Testis (tissue), 2 donors: ENCODE data around the gene CAPRIN1.

Experiments used
- CTCF ChIP-seq, 3 experiments: fragments of 450-650 bp in 2 of 3; fragments of 200-600 bp in 1 of 3; sonication (generic) in 1 of 3; IDR thresholded peaks; one replicate each; pipeline ENCODE4 v1.5.1; 2016 to 2019; ENCODE audit warnings: antibody characterized with exemption in 3 of 3, mild to moderate bottlenecking in 2 of 3, moderate library complexity in 1 of 3
- POLR2A ChIP-seq: fragments of 450-650 bp; IDR thresholded peaks from one replicate; pipeline ENCODE4 v1.6.1; 2017; ENCODE audit warnings: antibody characterized with exemption, mild to moderate bottlenecking, moderate library complexity

- no peak for TF ChIP-seq CTCF (IDR thresholded peaks at IDR 0.05)
- TF ChIP-seq POLR2A: no peak
Measured at GRCh38 chr11:34091825-34092224, 40.3 kb downstream of the CAPRIN1 start.
